Measurements from ENCODE around the gene RHCE.

- TF ChIP-seq, protein P1, sequence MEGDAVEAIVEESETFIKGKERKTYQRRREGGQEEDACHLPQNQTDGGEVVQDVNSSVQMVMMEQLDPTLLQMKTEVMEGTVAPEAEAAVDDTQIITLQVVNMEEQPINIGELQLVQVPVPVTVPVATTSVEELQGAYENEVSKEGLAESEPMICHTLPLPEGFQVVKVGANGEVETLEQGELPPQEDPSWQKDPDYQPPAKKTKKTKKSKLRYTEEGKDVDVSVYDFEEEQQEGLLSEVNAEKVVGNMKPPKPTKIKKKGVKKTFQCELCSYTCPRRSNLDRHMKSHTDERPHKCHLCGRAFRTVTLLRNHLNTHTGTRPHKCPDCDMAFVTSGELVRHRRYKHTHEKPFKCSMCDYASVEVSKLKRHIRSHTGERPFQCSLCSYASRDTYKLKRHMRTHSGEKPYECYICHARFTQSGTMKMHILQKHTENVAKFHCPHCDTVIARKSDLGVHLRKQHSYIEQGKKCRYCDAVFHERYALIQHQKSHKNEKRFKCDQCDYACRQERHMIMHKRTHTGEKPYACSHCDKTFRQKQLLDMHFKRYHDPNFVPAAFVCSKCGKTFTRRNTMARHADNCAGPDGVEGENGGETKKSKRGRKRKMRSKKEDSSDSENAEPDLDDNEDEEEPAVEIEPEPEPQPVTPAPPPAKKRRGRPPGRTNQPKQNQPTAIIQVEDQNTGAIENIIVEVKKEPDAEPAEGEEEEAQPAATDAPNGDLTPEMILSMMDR (conservative IDR thresholded peaks at IDR 0.05; ENCODE audit: low read length) = no peak
- no peak for TF ChIP-seq EZH2phosphoT487 (IDR thresholded peaks at IDR 0.05; ENCODE audit: borderline replicate concordance, low read depth, low read length)
These were observed 31.3 kb upstream of the RHCE start for GRCh38 chr1:25451908-25452307.
